GM21825 (cell line): Measurements from ENCODE around the gene TFDP1.

Source experiments
- ATAC-seq: cut with Tn5 transposase; IDR thresholded peaks from one replicate; pipeline ENCODE4 v1.9.1; 2021; ENCODE audit warnings: mild to moderate bottlenecking, moderate library complexity; ENCODE audit not compliant: unreplicated experiment

The TFDP1 gene

DNA sequence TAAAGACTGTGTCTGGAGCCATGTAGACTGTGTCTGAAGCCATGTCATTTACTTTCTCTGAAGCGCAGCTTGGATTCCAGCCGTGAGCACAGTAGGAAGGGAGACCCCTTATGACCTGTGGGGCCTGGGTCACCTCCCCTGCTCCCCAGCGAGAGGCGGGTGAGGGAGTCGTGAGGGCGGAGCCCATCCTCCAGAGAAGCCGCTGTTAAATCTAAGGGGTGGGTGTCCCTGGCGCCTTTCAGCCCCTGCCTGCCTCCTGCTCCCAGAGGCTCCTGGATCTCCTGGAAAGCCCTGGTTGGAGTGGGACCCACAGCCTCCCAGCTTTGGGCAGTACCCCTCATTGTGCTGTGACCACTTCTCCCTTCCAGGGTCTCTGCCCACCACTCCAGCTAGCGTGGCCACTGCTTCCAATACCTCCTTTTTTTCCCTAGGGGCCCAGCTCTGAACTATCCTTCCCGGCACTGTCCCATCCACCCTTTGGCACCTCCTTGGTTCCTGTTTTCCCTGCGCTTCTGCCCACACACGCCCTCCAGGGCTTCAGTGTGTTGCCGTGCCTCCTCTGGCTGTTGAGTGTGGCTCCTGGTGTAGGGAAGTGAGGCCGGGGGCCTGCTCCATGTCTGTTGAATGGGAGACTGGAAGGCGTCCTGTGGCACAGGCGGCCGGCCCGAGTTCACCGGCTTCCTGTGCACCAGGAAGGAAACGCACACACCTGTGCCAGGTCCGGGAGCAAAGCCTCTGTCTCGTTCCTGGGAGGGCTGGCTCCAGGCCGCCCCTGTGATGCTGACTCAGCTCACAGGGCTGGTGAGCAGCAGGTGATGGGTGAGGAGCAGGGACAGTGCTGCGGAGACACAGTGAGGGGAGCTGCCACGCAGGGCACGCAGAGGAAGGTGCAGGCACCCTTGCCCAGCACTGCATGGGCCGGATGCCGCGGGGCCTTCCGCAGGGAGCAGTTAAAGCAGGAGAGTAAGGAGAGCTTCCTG is 44.0 kb downstream of the TFDP1 start:
- ATAC-seq, result no peak

DNA sequence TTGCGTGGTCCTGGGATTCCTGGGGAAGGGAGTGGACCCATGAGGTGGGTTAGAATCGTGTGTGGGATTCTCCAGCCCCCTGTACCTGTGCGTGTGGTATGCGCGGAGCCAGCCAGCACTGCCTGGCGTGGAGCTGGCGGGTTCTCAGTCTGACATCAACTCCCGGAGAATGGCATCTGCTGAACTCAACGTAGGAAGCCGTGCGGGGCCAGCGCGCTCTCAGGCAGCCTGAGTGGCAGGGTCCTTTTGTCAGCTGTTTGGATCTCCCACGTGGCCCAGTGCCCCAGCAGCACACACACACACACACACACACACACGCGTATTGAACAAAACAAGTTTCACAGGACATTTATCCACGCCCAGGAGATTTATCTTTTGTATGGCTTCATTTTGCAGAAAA is 45.3 kb downstream of the TFDP1 start:
- no peak for ATAC-seq

DNA sequence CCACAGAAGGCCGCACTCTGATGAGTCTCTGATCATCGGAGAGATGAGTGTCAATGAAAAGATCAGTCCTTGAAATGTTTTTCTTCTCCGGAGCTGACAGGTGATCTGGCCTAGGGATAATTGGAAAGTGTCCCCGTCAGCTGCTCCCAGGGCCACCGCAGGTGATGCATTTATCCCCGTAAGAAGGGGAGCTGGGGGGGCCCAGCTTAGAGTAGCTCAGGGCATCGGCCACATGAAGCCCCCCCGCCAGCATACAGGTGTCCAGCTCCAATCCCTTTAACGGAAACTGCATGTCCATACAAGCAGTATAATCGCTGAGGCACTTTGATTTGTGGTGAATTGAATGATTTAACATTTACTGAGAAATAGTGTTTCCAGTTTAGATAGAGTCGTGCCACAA is 45.7 kb downstream of the TFDP1 start:
- ATAC-seq, result no peak

DNA sequence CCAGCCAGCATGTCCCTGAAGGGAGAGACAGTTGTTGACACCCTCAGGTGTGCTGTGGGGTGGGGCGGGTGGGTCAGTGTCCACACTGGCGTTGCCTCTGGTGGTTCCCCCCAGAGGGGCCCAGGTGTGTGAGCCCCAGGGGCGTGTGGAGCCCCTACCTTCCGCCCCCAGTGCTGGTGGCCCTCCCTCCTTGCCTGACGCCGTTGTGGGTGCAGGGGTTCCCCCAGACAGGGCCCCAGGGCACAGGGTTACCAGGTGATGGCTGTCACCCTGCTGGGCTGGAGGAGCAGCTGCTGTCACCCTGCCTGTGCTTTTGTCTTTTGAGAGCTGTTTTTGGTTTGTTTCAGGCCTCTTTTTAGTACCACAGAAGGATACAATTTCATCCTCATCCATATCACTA is 46.3 kb downstream of the TFDP1 start:
- no peak for ATAC-seq

DNA sequence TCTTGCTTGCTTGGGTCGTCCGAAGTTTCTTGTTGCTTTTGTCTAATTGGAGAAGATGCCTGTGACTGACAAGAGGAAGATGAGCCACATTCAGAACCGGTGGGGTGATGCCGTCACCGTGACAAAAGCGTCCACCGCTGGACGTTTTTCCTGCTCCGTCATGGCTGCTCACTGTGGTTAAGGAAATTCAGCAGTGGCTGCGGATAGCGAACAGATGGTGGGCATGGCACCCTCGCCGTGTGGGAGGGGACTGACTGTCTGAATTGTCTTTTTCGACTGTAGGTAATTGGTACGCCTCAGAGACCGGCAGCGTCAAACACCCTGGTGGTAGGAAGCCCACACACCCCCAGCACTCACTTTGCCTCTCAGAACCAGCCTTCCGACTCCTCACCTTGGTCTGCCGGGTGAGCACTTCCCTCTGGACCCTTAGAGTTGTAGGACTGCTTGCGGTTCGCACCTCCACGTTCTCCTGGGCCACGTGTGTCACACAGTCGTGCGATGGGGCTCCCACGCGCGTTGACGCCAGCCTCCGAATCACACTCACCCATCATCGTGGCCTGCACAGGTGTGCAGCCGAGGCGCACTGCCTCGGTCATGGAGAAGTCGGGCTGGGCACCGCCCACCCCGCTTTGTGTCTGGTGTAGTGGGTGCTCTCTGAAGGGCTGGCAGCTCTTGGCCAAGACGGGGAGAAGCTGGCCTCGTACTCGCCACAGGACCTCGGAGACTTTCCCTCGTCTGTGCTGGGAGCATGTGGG is 47.0 kb downstream of the TFDP1 start:
- ATAC-seq, result no peak

DNA sequence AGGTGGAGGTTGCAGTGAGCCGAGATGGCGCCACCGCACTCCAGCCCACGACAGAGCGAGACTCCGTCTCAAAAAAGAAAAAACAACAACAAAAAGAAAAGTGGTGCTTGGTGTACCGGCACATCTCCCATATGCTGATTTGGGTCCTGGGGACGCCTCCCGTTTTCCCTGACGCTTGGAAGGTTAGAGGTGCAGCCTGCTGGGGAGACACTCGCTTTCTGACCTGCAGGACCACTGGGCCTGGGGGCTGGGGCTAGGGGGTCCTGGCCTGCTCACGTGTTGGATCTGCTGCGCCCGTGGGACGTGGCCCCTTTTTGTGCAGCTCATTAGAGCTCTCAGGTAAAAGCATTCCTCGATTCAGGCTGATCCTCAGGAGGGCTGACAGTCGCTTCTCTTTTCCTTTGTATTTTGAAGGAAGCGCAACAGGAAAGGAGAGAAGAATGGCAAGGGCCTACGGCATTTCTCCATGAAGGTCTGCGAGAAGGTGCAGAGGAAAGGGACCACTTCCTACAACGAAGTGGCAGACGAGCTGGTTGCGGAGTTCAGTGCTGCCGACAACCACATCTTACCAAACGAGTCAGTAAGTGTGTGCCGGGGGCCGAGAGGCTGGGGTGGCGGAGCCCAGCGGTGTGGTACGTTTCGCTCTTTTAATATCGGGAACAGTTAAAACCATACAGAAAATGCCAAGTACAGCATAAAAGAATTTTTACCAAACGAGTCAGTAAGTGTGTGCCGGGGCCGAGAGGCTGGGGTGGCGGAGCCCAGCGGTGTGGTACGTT is 48.3 kb downstream of the TFDP1 start:
- ATAC-seq, result no peak

DNA sequence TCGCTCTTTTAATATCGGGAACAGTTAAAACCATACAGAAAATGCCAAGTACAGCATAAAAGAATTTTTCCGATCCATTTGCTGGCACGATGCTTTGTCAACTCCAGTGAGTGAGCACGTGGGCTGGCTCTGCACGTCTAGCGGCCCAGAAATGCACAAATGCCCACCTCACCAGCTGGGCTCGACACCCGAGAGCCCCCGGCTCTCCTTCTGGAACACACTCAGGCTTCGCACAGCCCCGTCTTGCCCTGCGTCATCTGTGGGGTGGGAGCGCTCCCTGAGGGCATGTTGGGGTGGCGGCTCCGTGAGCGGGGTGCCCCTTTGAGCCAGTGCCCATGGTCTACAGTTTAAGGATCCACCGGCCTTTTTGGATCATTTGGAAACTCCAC is 48.9 kb downstream of the TFDP1 start:
- ATAC-seq, result no peak

DNA sequence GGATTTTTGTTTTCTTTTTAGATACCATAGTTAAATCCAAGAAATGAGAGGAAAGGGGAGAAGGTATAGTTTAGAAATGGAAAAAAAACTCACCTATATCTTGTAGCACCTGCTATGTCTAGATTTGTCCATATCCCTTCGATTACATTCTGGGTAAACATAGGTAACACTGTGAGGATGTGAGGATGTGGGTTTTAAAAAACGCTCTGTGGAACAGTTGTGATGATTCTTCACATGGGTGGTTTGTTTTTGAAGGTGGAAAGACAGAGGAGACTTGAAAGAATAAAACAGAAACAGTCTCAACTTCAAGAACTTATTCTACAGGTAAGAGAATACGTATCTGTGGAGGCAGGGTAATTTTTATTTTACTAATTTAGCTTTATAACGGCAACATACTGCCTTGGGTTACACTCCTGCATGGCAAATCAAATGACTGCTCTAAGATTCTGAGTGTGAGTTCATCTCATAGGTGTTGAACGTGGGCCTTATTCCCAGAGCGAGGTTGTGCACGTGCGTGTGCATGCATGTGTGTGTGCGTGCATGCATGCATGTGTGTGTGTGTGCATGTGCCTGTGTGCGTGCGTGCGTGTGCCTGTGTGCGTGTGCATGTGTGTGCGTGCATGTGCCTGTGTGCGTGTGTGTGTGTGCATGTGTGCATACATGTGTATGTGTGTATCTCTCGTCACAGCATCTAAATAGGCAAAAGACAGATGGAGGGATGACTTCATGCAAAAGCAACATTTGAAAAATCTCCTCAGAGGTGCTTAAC is 49.9 kb downstream of the TFDP1 start:
- ATAC-seq, result no peak

DNA sequence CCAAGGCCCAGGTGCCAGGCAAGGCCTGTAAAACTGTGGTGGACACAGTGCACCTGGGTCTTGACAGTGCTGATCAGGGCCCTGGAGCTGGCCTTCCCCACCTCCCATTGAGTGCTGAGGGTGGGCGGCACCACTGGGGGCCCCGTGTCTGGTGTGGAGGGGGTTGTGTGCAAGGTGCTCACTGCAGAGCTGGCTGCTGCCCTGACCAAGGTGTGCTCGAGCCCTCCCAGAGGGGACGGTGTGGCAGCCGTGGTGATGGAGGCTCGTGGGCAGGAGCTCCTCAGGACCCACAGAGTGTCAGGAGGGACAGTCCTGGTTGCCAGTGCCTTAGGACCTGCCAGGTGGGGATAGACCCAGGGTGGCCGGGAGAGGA is 50.5 kb downstream of the TFDP1 start:
- no peak for ATAC-seq

DNA sequence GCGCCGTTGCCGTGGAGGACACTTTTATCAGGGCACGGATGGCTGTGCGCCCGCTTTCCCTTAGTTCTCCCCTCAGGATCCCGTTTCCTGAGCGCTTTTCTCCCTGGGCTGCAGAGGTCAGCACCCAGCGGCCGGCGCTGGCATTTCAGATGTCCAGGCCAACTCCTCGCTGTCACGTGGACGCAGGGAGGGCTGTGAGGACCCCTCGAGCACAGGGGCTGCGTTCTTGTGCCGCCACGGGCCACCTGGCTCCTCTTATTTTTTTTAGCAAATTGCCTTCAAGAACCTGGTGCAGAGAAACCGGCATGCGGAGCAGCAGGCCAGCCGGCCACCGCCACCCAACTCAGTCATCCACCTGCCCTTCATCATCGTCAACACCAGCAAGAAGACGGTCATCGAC is 51.2 kb downstream of the TFDP1 start:
- ATAC-seq, result no peak

DNA sequence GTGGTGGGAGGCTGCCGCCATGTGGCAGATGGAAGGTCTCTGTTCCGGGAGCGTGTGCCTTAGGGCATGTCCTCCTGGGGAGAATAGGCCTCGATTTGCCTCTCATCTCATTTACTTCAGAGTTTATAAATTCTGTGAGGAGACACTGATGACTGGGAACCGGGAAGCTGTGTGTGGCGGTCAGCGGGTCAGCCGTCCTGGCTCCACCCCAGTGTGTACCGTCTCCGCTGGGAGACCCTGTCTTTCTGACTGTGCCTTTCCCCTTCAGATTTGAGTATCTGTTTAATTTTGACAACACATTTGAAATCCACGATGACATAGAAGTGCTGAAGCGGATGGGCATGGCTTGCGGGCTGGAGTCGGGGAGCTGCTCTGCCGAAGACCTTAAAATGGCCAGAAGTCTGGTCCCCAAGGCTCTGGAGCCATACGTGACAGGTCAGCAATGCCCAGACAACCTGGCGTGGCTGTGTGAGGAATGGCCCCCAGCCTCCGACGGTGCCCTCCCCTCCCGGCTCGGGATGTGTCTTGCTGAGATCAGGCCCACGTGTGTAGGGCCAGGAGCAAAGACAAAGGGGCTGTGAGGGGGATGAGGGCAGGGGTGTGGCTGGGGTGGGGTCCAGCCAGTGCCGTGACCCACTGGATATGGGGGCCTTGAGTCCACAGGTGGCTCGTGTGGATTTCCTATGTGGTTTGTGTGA is 51.9 kb downstream of the TFDP1 start:
- no peak for ATAC-seq

DNA sequence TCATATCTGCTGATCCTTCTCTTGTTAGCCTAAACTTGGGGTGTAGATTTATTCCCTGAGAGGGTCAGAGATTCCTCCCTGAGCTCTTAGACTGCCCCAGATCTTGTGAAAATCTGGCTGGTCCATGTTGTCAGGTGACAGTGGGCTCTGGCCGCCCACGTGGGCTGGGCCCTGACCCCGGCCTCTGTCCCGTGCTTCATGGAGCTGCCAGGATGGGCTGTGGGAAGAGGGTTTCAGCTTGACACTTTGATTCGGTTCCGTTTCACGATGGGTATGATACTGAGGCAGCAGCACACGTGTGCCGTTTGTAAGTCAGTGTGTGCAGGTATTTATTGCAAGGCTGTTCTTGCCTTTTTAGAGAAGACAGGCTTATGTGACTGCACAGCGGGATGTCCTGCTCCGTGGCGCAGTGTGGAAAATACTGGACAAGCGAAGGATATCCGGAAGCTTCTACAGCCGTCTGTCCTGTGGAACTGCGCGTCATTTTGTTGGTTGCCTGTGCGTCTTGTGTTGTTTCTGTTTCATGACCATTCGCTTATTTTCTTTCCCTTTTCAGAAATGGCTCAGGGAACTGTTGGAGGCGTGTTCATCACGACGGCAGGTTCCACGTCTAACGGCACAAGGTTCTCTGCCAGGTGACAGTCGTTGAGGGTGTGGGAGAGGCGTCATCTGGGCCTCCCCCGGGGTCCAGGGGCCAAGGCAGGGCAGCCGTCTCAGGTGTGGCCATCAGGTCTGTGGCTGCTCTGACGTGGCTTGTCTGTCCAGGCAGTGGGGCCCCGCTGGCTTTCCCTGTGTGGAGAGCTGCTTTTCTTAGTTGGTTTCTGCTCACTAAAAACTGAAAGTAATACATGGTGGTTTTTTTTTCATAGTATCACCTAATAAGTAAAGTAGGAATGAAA is 53.0 kb downstream of the TFDP1 start:
- no peak for ATAC-seq

DNA sequence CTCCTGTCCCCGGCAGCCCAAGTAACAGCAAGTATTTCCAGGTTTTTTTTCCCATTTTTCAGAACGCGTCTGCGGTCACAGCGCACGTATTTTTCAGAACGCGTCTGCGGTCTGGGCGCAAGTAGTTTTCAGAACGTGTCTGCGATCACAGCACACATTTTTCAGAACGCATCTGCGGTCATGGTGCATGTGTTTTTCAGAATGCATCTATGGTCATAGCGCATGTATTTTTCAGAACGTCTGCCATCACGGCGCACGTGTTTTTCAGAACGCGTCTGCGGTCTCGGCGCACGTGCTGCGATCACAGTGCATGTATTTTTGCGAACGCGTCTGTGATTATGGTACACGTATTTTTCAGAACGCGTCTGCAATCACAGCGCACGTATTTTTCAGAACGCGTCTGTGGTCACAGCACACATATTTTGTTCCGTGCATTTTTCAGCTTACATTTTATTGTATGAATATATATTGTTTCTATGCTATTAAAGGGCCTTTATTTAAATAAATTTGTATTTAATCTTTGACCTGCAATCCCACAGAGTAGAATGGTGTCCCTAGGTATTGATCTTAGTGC is 53.7 kb downstream of the TFDP1 start:
- ATAC-seq, result no peak

DNA sequence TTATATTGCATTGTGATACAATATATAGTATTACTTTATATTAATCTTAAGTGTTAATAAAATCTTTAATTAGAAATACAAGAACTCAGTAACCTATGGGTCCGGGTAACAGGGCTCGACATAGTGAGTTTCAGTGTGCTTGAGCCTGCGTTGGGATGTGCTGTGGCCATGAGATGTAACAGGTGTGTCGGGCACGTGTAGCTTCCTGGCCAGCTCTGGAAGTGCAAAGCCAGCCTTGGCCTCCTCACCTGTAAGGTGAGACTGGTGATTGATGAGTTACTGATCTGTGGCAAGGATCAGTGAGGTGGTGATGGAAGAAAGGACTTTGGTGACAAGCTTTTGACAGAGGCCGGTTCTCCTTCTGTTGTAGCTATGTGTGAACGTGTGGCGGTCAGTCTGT is 54.3 kb downstream of the TFDP1 start:
- no peak for ATAC-seq

DNA sequence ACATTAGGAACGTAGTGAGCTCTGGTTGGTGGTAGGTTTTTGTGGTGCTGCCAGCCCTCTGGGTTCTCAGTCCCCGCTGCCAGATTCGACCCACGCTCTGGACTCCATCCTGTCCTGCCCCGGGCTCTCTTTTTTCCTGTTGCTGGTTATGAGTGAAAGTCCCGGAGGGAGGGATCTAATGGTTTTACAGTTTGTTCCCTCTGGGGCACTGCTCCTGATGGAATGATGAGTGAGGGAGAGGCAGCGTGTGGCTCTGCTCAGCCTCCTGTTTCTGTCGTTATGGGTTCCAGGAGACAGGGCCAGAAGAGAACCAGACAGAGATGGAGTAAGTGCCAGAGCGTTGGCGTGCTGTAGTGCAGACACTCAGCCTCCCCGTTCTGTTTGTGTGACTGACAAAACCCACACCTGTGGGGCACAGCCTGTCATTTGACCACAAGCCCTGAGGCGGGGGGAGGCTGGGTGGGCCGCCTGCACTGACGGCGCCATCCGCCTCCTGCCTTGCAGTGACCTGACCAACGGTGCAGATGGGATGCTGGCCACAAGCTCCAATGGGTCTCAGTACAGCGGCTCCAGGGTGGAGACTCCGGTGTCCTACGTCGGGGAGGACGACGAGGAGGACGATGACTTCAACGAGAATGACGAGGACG is 55.2 kb downstream of the TFDP1 start:
- ATAC-seq, result no peak

DNA sequence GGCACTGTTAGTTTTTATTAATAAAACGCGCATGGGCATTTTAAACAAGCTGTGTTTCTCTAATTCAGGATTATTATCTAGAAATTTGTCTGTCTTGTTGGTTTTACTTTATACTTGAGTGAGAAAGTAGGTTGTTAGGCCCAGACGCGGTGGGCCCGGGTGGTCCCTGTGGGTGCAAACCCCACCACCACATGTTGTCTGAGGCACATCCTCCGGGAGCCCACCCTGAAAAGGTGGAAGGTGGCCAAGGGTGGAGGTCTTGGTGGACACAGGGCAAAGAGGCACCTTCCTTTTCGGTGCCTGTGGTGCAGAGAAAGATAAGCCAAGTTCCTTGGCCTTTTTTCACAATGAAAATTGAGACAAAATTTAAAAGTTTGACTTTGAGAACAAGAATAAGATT is 56.9 kb downstream of the TFDP1 start:
- no peak for ATAC-seq

DNA sequence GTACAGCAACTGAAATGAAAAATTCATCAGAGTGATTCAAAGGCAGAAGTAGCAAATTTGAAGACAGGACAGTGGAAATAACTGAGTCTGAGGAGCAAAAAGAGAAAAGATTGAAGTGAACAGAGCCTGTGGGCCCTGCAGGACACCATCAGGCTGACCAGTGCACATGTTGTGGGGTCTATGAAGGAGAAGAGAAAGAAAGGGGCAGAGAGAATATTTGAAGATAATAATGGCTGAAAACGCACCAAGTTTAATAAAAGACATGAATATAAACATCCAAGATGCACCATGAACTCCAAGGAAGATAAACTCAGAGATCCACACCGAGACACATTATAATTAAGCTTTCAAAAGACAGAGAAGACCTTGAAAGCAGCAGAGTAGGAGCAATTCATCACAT is 58.0 kb downstream of the TFDP1 start:
- no peak for ATAC-seq

DNA sequence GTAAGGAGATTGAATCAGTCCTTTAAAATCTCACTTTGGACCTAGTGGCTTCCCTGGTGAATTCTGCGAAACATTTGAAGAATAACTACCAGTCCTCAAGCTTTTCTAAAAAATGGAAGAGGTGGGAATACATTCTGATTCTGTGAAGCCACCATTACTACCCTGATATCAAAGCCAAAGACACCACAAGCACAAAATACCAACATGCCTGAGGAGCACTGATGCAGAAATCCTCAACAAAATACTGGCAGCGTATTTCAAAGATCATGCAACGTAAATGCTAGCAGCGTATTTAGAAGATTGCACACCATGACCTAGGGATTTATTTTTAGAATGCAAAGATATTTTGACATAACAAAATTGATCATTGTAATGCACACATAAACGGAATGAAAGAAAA is 59.0 kb downstream of the TFDP1 start:
- no peak for ATAC-seq
